ENCODE measurements around the gene NR2C2. TPM values are rescaled to one million over a fixed set of nuclear protein-coding genes. Genes with fewer than 3 reads are reported as not detected.

Gene NR2C2
- total and polyA plus RNA-seq, 2 of the 13 experiments (the other 11 are each of a cell fraction or from before 2014, with no cell fraction given): 7.8 to 11.8 TPM

- H4K20me1 ChIP-seq (ENCODE audit: insufficient read depth, low read length): peaks cover 26% of the 10 kb centered on the region
- peaks cover 66% of the 10 kb centered on the region for H3K79me2 ChIP-seq (ENCODE audit: insufficient read depth, low read length)
- no peak overlapping the region for H3K27ac ChIP-seq (ENCODE audit: extremely low read length, insufficient read depth, low read length)
- no peak overlapping the region for H3K9ac ChIP-seq (ENCODE audit: insufficient read depth, low read depth, low read length)
- in situ Hi-C loops (cut with HindIII; ENCODE audit: extremely low pct_ligation_motif_present, low pct_unique_long_range_greater_than_20kb): no loop called here
- no peak overlapping the region for H3K4me3 ChIP-seq (replicated peaks in 1 of 3; ENCODE audit: insufficient read depth in 1 of 3, low read depth in 2 of 3, low read length in 3 of 3)
- POLR2A ChIA-PET: no interaction called here
- FAIRE-seq: no peak
- intact Hi-C loops (cut with micrococcal nuclease; ENCODE audit: unreplicated experiment): no loop called here
- no peaks in the 10 kb centered on the region for H3K9me3 ChIP-seq (ENCODE audit: low read length)
- peaks cover 14 to 46% of the 10 kb centered on the region in 2 experiments for H3K36me3 ChIP-seq (replicated peaks in 1 of 2; ENCODE audit: control insufficient read depth in 1 of 2, insufficient read depth in 2 of 2, low read length in 2 of 2)
- TF ChIP-seq NFKBIZ (CRISPR knock-in tag; IDR thresholded peaks at IDR 0.05) (no peak), FOSL1 (CRISPR knock-in tag; IDR thresholded peaks at IDR 0.05; ENCODE audit: borderline replicate concordance) (no peak), IKZF5 (CRISPR knock-in tag; IDR thresholded peaks at IDR 0.05) (no peak), HNRNPUL1 (IDR thresholded peaks at IDR 0.05; ENCODE audit: low read depth, low read length) (no peak), ZMYM3 (CRISPR knock-in tag; IDR thresholded peaks at IDR 0.05) (0 out of 2 replicates have a peak, but pooled peaks have one; percentile 42), U2AF1 (optimal IDR thresholded peaks at IDR 0.05; ENCODE audit: low read depth, low read length) (no peak)
- no peak for ATAC-seq
- H2AFZ ChIP-seq (ENCODE audit: low read length): no peak overlapping the region
- 92% methylated on average over 3 of the region's 3 CpGs for WGBS (ENCODE audit: low lambda C conversion rate)
- CTCF ChIA-PET (ENCODE audit: low intra/inter-chr PET ratio, low total read pairs): no interaction called here
- H3K4me1 ChIP-seq (ENCODE audit: insufficient read depth, low read length): peaks cover 19% of the 10 kb centered on the region
- no peak overlapping the region for H3K4me2 ChIP-seq (ENCODE audit: low read depth, low read length)
- no peak for DNase-seq (ENCODE audit: low spot score)
- H3K27me3 ChIP-seq (ENCODE audit: control insufficient read depth in 1 of 2, insufficient read depth in 2 of 2, low read length in 2 of 2): no peaks in the 10 kb centered on the region; a peak in 1 of 5 replicates
- BruUV-seq (replicated peaks): no TSS peak
Observed at GRCh38 chr3:15060029-15060428, 112.6 kb downstream of the NR2C2 start.

- POLR2A ChIA-PET: interaction anchor here (2.3 kb wide), 1 partner anchor 36 kb away, joined by 14 read pairs; the partner anchor contains the start of gene RBSN
- Histone ChIP-seq H3K9ac (ENCODE audit: insufficient read depth, low read depth, low read length) (peak overlapping the region; percentile 97), H4K20me1 (ENCODE audit: insufficient read depth, low read length) (peaks cover 20% of the 10 kb centered on the region), H2AFZ (ENCODE audit: low read length) (no peak overlapping the region), H3K27ac (ENCODE audit: extremely low read length, insufficient read depth, low read length) (peak overlapping the region; percentile 77), H3K9me3 (ENCODE audit: low read length) (no peaks in the 10 kb centered on the region), H3K79me2 (ENCODE audit: insufficient read depth, low read length) (peaks cover 41% of the 10 kb centered on the region), H3K4me1 (ENCODE audit: insufficient read depth, low read length) (peaks cover 25% of the 10 kb centered on the region), H3K27me3 (ENCODE audit: control insufficient read depth in 1 of 2, insufficient read depth in 2 of 2, low read length in 2 of 2) (no peaks in the 10 kb centered on the region; a peak in 1 of 5 replicates), H3K4me3 (replicated peaks in 1 of 3; ENCODE audit: insufficient read depth in 1 of 3, low read depth in 2 of 3, low read length in 3 of 3) (peak overlapping the region; percentile 84 to 88 (median 87)), H3K36me3 (replicated peaks in 1 of 2; ENCODE audit: control insufficient read depth in 1 of 2, insufficient read depth in 2 of 2, low read length in 2 of 2) (peaks cover 2 to 19% of the 10 kb centered on the region in 2 experiments; a peak in 4 of 5 replicates), H3K4me2 (ENCODE audit: low read depth, low read length) (peak overlapping the region; percentile 87)
- CTCF ChIA-PET (ENCODE audit: low intra/inter-chr PET ratio, low total read pairs): no interaction called here
- ATAC-seq (peak; percentile 6), FAIRE-seq (no peak), DNase-seq (ENCODE audit: low spot score) (no peak)
- intact Hi-C loops (cut with micrococcal nuclease; ENCODE audit: unreplicated experiment): no loop called here
- no TSS peak for BruUV-seq (replicated peaks)
- 55% methylated on average over 4 of the region's 4 CpGs for WGBS (ENCODE audit: low lambda C conversion rate)
- no peak for TF ChIP-seq ZNF776 (CRISPR knock-in tag; IDR thresholded peaks at IDR 0.05)
- no peak for TF ChIP-seq ZSCAN9 (CRISPR knock-in tag; IDR thresholded peaks at IDR 0.05; ENCODE audit: borderline replicate concordance)
- TF ChIP-seq HNRNPL (IDR thresholded peaks at IDR 0.05; ENCODE audit: low read depth, low read length): peak; percentile 74; the same call in 1 of the 2 replicates
- no peak for TF ChIP-seq EP300 (IDR thresholded peaks at IDR 0.05; ENCODE audit: low read depth in 2 of 2, low read length in 2 of 2)
- no peak for TF ChIP-seq EP300 (CRISPR knock-in tag; IDR thresholded peaks at IDR 0.05; ENCODE audit: borderline replicate concordance)
- in situ Hi-C loops (cut with HindIII; ENCODE audit: extremely low pct_ligation_motif_present, low pct_unique_long_range_greater_than_20kb): no loop called here
Observed at GRCh38 chr3:15063238-15063637, 115.9 kb downstream of the NR2C2 start.
